GM21423 (cell line): ENCODE results near the gene CEP192.
A peak's percentile ranks its signal among the peaks of the same experiment; 100 is the strongest.

Source experiments
- ATAC-seq: cut with Tn5 transposase; IDR thresholded peaks from one replicate; pipeline ENCODE4 v1.9.1; 2021; ENCODE audit warnings: mild to moderate bottlenecking, moderate library complexity; ENCODE audit not compliant: unreplicated experiment

Gene CEP192

GRCh38 chr18:13099113-13099512, 108.0 kb downstream of the CEP192 start:
- no peak for ATAC-seq

DNA sequence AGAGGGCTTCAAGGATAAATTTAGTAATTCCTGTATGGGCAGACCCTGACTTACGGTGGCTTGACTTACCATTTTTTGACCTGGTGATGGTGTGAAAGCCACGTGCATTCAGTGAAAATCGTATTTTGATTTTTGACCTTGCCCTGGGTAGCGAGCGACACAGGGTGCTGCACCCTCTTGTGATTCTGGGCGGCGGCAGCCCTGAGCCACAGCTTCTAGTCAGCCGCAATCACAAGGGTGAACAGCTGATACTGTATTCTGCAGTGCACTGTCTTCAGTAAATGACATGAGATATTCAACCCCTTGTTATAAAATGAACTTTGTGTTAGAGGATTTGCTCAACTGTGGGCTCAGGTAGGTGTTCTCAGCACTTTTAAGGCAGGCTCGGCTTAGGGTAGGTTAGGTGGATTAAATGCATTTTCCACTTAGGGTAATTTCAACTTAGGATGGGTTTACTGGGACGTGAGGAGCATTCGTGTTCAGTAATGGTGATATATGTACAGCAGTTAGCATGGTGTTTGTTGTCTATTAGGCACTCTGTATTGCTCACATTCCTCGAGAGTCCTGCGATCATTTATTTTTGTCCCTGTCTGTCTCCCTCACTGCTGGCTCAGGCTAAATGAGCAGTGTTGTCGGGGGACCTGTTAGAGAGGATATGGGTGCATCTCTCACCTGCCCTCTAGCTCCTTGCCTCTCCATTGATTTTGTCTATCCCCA, 109.9 kb downstream of the CEP192 start:
- no peak for ATAC-seq

DNA sequence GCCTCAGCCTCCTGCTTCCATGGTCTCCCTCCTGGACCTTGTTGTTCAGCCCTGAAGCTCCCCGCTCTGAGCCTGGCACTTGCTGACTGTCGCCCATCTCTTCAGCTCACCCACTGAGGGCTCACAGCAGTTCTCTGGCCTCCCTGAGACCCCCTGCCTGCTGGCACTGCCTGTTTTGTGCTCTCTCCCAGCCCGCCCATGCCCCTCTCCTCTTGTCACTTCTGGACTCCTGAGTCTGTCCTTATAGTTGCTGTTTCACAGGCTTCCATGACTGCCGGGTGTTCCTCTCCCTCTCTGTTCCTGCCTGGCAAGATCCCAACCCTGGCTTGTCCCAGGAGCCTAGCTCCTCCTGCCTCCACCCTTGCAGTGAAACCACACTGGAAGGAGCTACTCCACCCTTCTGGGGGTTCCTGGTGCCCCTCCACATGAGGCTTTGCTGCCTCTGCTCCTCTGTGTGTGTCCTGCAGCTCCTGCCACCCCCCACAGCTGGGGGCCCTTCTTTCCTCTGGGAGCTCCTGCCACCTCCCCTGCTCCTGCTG, 110.6 kb downstream of the CEP192 start:
- ATAC-seq: no peak

DNA sequence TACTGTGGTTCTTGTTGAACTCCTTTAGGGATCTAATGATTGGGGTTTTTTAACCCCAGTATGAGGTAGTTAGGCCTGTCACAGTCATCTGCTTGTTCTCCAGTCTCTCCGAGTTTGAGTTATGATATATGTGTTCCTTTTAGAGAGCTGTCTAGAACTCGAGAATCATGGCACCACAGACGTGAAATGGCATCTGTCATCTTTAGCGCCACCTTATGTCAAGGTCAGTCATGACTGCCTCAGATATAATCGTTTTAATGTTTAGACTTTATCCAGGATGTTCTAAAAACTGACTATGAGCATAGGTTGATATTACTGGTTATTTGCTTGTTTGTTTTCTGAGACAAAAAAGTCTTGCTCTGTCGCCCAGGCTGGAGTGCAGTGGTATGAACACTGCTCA, 112.2 kb downstream of the CEP192 start:
- no peak for ATAC-seq

- no peak for ATAC-seq
Measured at GRCh38 chr18:13105059-13105458, 113.9 kb downstream of the CEP192 start.

DNA sequence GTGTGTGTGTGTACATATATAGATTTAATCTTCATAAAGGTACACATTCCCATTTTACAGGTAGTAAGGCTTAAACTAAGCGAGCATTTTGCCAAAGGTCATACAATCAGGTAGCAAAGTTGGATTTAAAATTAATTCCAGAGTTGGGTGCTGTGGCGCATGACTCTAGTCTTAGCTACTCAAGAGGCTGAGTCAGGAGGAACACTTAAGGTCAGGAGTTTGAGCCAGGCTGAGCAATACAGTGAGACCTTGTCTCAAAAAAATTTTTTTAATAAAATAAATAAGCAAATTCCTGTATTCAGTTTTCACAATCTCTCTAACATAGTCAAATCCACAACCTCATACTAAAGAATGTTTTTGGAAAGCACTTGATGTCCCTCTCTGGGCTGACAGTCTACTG, 115.9 kb downstream of the CEP192 start:
- ATAC-seq: no peak

DNA sequence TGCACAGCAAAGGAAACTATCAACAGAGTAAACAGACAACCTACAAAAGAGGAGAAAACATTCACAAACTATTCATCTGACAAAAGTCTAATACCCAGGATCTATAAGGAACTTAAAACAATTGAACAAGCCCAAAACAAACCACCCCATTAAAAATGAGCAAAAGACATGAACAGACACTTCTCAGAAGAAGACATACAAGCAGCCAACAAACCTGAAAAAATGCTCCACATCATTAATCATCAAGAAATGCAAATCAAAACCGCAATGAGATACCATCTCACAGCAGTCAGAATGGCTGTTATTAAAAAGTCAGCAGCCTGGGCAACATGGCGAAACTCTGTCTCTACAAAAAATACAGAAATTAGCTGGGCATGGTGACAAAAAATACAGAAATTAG, 117.2 kb downstream of the CEP192 start:
- no peak for ATAC-seq

- no peak for ATAC-seq
Measured at GRCh38 chr18:13110559-13110958, 119.4 kb downstream of the CEP192 start.

DNA sequence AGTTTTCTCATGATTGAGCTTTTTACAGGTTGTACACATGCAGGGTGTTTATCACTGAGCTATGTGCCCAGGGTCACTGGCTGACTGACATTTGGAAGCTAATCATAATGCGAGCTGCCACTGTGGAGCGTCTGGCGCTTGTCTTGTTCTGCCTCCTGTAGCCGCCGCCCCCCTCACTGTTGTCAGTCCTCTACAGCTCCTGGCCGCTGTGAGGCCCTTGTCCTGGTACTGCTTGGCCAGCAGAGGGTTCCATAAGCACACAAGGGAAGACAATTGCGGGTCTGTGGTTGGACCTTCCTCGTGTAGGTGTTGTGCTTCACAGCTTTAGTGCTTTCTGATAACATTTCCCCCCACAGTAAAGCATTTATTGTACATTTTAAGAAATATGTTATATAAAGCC, 121.8 kb downstream of the CEP192 start:
- no peak for ATAC-seq

DNA sequence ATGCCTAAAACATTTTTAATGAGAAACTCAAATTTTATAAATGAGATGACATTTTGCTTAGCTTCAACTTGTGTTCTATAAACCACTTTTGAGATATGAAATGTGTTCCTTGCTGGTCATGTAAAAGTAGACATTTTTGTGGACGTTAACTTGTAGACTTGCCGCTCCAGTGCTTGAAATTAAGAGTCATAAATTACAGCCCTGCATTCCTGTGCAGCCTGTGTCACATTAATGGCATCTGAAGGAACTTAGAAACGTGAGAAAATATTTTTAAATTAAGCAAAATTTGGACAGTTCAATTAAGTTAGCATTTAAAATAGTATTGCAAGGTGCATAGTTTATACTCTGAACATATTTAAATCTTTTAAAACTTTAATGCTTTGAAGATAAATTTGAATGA, 129.1 kb downstream of the CEP192 start:
- ATAC-seq: no peak

GRCh38 chr18:13120983-13121441, 129.8 kb downstream of the CEP192 start:
- no peak for ATAC-seq

DNA sequence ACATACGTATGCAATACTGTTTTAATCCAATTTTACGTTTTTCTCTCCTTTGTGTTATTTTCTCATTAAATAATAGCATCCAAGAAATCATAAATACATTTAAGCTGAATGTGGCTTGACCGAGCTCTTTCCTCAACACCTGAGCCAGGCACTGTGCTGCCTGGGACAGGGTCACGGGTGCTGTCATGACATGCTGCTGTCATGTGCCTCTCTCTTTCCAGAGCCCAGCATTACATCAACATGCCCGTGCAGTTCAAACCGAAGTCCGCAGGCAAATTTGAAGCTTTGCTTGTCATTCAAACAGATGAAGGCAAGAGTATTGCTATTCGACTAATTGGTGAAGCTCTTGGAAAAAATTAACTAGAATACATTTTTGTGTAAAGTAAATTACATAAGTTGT, 133.2 kb downstream of the CEP192 start:
- ATAC-seq: no peak

DNA sequence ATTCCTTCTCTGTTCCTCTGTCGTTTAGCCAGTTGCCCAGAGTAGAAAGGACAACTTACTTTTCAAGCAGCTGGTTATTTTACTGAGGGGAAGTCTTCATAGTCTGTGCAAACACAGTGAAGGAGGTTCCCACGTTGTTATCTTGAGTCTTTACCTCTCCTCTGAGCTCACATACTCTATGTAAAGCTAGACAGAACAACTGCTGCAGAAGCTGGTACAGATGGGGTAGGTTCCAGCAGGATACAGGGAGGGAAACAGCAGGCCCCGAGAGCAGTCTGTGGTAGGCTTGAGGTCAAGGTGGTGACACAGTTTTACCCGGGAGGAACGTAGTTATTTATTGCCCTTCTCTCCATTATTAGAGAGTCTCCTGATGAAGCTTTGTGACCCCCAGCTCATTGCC, 134.0 kb downstream of the CEP192 start:
- no peak for ATAC-seq

DNA sequence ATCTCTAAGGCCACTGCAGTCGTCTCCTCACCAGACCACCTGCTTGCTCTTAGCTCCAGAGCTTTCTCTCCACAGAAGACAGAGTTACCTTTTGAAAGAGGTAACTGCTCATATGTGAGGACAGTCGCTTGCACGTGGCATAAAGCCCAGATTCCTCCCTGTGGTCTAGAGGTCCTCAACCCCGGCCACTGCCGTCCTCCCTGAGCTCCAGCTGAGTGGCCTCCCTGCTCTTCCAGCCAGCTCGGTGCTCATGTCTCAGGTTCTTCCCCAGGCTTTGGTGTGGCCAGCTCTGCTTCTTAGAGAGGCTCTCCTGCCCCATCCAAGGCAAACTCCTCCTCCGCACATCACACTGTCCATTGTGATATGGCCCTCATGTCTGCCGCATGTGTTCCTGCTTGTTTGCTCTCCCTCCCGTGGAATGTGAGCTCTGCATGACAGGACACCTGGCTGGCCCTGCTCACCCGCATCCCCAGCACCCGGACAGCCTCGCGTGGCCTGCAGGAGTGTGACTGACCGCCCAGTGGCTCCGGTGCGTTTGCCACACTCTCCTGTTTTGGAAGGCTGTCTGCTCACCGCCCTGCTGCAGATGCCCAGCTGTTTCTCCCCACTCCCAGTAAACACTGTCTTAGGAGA, 135.9 kb downstream of the CEP192 start:
- no peak for ATAC-seq

DNA sequence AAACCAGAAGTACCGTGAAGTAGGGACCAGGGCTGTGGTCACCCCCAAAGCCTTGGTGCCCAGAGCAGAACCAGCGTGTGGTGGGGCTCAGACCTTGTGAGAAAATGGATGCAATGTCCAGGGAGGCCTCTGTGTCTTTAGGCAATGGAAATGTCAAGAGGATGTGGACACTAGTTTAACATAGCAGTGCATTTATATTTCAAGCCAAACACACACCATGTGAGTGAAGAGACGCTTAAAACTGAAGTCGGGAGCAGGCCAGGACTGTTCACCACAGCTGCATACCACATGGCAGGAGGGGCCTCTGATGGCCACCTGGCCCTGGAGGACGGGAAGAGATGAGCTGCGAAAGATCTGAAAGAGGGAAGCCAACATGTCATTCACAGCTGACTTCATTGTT, 140.1 kb downstream of the CEP192 start:
- ATAC-seq: no peak

DNA sequence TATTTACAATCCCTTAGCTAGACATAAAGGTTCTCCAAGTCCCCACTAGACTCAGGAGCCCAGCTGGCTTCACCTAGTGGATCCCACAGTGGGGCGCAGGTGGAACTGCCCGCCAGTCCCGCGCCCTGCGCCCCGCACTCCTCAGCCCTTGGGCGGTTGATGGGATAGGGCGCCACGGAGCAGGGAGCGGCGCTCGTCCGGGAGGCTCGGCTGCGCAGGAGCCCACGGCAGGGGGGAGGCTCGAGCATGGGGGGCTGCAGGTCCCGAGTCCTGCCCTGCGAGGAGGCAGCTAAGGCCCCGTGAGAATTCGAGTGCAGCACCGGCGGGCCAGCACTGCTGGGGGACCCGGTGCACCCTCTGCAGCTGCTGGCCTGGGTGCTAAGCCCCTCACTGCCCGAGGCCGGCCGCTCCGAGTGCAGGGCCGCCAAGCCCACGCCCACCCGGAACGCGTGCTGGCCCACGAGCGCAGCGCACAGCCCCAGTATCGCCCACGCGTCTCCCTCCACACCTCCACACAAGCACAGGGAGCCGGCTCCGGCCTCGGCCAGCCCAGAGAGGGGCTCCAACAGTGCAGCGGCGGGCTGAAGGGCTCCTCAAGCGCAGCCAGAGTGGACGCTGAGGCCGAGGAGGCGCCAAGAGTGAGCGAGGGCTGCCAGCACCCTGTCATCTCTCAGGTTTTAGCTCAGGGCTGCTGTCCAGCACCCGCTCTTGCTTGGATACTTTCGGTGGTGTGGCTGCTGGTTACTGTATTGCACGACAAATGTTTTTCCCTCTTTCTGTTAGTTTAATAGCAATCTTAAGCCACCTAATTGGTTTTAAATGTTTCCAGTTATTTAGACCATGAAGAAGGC, 143.6 kb downstream of the CEP192 start:
- ATAC-seq: no peak

DNA sequence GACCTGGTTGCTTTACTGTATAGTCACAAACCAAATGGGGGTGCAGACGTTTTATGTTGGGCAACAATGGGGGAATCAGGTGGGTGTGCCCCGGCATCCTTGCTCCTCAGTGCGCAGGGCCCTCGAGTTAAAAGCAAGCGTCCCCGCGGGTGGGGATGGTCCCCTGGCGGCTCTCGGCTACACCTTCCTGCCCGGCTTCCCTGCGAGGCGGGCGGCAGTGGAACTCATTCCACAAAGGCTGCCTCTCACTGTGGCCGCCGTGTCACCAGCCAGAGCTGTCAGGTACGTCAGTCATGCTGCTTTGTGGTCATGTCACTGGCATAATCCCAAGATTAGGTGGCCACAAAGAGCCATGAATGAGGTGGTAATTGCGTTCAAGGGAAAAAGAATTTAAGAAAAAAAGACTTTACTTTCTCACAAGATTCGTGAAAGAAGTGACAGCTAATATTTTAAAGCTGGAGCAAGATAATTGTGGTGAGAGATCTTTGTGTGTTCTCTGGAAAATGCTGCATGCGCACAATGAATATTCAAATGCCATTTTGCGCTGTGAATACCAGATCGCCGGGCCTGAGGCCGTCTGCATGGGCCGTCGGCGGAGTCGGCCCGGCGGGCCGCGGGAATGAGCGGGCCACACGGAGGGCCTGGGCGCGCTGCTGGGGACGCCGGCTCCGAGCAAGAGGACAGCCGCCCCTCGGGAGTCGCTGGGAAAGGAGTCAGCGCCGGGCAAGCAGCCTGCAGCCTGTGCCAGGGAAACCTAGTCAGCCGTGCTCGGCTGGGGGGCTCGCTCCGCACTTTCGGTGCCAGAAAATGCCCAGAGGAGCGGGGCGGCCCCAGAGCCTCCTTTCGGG, 145.1 kb downstream of the CEP192 start:
- ATAC-seq: peak; percentile 19

DNA sequence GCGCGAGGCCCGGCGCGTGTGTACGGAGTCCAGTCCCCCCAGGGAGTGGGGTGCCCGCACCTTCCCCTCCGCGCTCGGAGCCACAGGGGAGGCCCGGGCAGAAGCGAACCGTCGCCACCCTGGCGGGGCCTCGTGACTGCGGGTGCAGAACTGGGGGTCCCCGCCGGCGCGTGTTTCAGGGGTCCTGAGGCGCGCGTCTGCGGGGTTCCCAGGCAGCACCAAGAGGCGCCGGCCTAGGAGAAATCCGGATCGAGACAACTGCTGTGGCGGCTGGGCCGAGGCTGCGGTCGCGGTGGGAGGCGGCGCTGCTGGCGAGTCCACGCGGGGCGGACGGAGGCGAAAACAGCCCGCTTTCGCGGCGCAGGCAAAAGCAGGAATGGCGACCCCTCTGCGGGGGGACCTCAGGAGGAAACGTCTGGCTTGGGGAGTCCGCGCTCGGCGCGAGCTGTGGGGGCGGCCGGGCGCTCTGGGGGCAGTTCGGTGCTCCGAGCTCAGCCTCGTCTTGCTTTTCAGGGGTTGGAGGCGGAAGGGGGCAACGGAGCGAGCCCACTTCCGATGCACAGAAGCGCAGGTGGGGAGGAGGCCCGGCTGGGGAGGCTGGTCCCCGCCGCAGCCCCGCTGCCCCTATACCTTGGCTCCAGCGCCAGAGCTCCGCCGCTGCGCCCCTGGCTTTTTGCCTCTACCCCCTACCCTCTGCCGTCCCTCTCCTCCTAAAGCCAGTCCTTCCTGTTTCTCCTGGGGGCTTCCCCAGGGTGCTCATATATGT, 145.9 kb downstream of the CEP192 start:
- peak; percentile 41 for ATAC-seq

GRCh38 chr18:13137670-13138419, 146.7 kb downstream of the CEP192 start:
- ATAC-seq: peak; percentile 62
